Psoas muscle (tissue), 8 donors: ENCODE data around the gene FASTKD1. TPM values are rescaled to one million over a fixed set of nuclear protein-coding genes. Genes with fewer than 3 reads are reported as not detected.
"Not testable (repeated sequence)": the region's sequence is repeated elsewhere in the genome, so short reads cannot be mapped to it uniquely, and the experiment has no call there.

ENCODE experiments used
- ATAC-seq, 4 donors: fragments of 200-7000 bp; cut with Tn5 transposase; one replicate each; pipeline ENCODE4 v1.9.1; 2020; ENCODE audit warnings: moderate library complexity in 3 of 4, mild to moderate bottlenecking in 2 of 4
- DNase-seq, 2 donors: peaks; one replicate each; pipeline ENCODE4 v3.0.0-alpha.2; 2020
- H3K27ac ChIP-seq: fragments of 200-600 bp; one replicate; pipeline ENCODE4 v1.8.0; 2022
- H3K27me3 ChIP-seq, 3 donors: fragments of 200-600 bp in 1 of 3; one replicate each; pipeline versions ENCODE4 v1.6.1 to v1.8.0; 2013 to 2022; ENCODE audit warnings: low read length in 2 of 3, mild to moderate bottlenecking in 2 of 3, moderate library complexity in 1 of 3; ENCODE audit not compliant: insufficient read depth in 3 of 3
- H3K36me3 ChIP-seq, 2 donors: fragments of 200-600 bp in 1 of 2; one replicate each; pipeline versions ENCODE4 v1.6.1 to v1.8.0; 2013 to 2022; ENCODE audit warnings: low read depth in 1 of 2, mild to moderate bottlenecking in 1 of 2, moderate library complexity in 1 of 2; ENCODE audit not compliant: insufficient read depth in 1 of 2
- H3K4me1 ChIP-seq: fragments of 200-600 bp; one replicate; pipeline ENCODE4 v1.8.0; 2022
- H3K4me3 ChIP-seq: fragments of 200-600 bp; one replicate; pipeline ENCODE4 v1.8.0; 2022; ENCODE audit warnings: mild to moderate bottlenecking
- H3K9me3 ChIP-seq: fragments of 200-600 bp; one replicate; pipeline ENCODE4 v1.8.0; 2022
- CTCF ChIP-seq: fragments of 200-600 bp; IDR thresholded peaks from one replicate; pipeline ENCODE4 v1.8.0; 2022; ENCODE audit warnings: antibody characterized with exemption
- WGBS, 3 donors: extraction: QIAGEN DNeasy Blood & Tissue Kit; methylation state at CpG; one replicate each; pipeline versions ENCODE4 v1.1.6 to v1.1.7; 2013; 5-methylcytosine and 5-hydroxymethylcytosine counted together
- intact Hi-C, 2 donors: fragments of 100-400 bp; cut with DNase I; formaldehyde crosslinking; loops; one replicate each; pipeline versions ENCODE4 v1.11.0 to v1.14.2; 2022
- polyA plus RNA-seq, 3 donors: library from polyadenylated mRNA; stranded (reverse); fragments of 200-250 nt; gene quantifications; one replicate each; pipeline ENCODE4 v1.2.3, GENCODE V29; 2013
- total RNA-seq, 4 donors: library from RNA; stranded (reverse); fragmentation: NEBNext Ultra II Directional in 2 of 4; extraction: Animal tissue kit (Norgen Biotek cat#: 25700) in 2 of 4; gene quantifications; one replicate each; pipeline versions ENCODE4 v1.2.1 to v1.2.4, GENCODE V29; 2021 to 2023
- donor health status: healthy with polysubstance abuse.
- donor health status: DM: no; HTN: no; CAD: no; lungs with moderate emphysema.
- donor health status: Bipolar disorder and iron deficiency.
- donor health status: healthy.
- donor health status: DM: yes; HTN: yes; CAD: no.
- donor health status: DM: no; HTN: no; CAD: no.
- donor health status: DM: no; HTN: no; CAD: no.
- donor health status: DM: yes; HTN: yes; CAD: no.

Gene FASTKD1
- total and polyA plus RNA-seq, 7 donors = 12.9 to 53.1 (median 28.5) TPM

DNA sequence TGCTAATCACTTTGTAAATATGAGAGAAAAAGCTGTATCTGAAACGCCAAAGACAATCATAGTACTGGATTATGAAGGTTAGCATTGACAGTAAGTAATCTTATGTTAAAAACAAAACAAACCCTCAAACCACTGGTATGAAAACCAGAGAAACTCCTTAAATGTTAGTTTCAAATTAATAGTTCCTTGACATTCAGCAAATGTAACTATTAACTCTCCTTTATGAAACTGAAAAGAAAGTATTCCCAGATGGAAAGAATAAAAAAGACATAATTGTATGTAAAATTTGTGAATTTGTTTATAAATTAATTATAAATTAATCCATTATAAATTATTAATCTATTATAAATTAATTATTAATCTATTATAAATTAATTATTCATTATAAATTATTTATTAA, 12.3 kb downstream of the FASTKD1 start:
- no peak overlapping the region for H3K4me3 ChIP-seq
- intact Hi-C loops = loop anchor here in 1 of 2 donors (5.0 kb wide), 1 partner anchor 94 kb away; no protein-coding TSS in a partner anchor
- no peaks in the 10 kb centered on the region for H3K4me1 ChIP-seq
- H3K27ac ChIP-seq = no peak overlapping the region
- no peak for ATAC-seq
- no peaks in the 10 kb centered on the region for H3K9me3 ChIP-seq
- peaks cover 0 to 42% of the 10 kb centered on the region in 2 donors for H3K36me3 ChIP-seq
- 94 to 100% (median 100%) methylated on average over 1 of the region's 1 CpG for WGBS, 3 donors
- H3K27me3 ChIP-seq = no peaks in the 10 kb centered on the region
- TF ChIP-seq CTCF = no peak
- DNase-seq = no peak

DNA sequence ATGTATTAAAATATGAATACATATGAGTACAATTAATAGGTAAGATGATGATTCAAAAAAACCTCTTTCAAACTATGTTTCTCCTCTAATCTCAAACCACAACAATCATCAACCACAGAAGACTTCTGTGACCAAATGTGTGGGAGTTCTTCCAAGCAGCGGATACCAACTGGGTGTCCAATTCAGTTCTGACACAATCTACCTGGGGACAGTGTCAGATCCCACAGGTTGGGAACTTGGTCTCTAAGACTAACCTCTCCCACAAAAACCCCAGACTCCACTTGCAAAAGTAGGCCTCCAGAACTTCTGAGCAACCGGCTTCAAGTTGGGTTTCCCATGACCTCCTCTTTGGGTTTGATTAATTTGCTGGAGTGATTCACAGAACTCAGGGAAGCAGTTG, 26.9 kb downstream of the FASTKD1 start:
- ATAC-seq (no peak), DNase-seq (no peak)
- no peak for TF ChIP-seq CTCF
- Histone ChIP-seq H3K4me3 (no peak overlapping the region), H3K4me1 (no peaks in the 10 kb centered on the region), H3K27ac (no peak overlapping the region), H3K36me3 (peaks cover 0 to 73% of the 10 kb centered on the region in 2 donors), H3K9me3 (no peaks in the 10 kb centered on the region), H3K27me3 (no peaks in the 10 kb centered on the region)
- WGBS, 3 donors = 98% methylated on average over 2 of the region's 2 CpGs
- intact Hi-C loops = no loop called here

- Histone ChIP-seq H3K4me1 (no peaks in the 10 kb centered on the region), H3K36me3 (peaks cover 0 to 72% of the 10 kb centered on the region in 2 donors), H3K27ac (no peak overlapping the region), H3K27me3 (no peaks in the 10 kb centered on the region), H3K4me3 (no peak overlapping the region), H3K9me3 (no peaks in the 10 kb centered on the region)
- DNase-seq (no peak), ATAC-seq (no peak)
- intact Hi-C loops = no loop called here
- WGBS, 3 donors = 91 to 94% (median 92%) methylated on average over 3 of the region's 3 CpGs
- TF ChIP-seq CTCF = no peak
Measured at GRCh38 chr2:169542433-169542832, 31.2 kb downstream of the FASTKD1 start.

DNA sequence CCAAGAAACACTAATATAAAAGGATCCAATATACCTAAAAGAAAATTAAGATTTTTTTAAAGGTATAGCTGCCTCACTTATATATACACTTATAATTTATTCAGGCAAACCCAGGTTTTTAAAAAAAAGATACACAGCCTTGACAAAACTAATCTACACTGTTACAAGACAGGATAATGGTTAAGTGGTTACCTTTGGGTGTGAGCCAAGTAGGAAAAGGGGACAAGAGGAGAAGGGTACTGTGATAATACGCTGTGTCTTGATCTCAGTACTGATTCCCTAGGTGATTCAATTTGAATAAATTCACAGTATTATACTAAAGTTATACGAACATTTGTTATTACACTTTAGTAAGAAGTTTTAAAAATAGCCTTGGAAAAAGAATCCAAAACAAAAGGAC, 33.5 kb downstream of the FASTKD1 start:
- ATAC-seq = no peak
- H3K36me3 ChIP-seq = peaks cover 0 to 73% of the 10 kb centered on the region in 2 donors
- H3K27ac ChIP-seq = no peak overlapping the region
- no peaks in the 10 kb centered on the region for H3K9me3 ChIP-seq
- H3K4me1 ChIP-seq = no peaks in the 10 kb centered on the region
- intact Hi-C loops = no loop called here
- no peak for TF ChIP-seq CTCF
- 67 to 79% (median 74%) methylated on average over 2 of the region's 2 CpGs for WGBS, 3 donors
- DNase-seq = no peak
- H3K4me3 ChIP-seq = no peak overlapping the region
- no peaks in the 10 kb centered on the region for H3K27me3 ChIP-seq

GRCh38 chr2:169539460-169539859, 34.2 kb downstream of the FASTKD1 start:
- 92 to 96% (median 93%) methylated on average over 2 of the region's 2 CpGs for whole genome bisulfite sequencing, 3 donors
- DNase-seq, H3K9me3 ChIP-seq, H3K4me1 ChIP-seq, intact Hi-C loops, H3K27ac ChIP-seq, H3K27me3 ChIP-seq, H3K4me3 ChIP-seq: not testable (repeated sequence)
- peak in 1 of 4 donors; percentile 16 for ATAC-seq
- peaks cover 0 to 74% of the 10 kb centered on the region in 2 donors for H3K36me3 ChIP-seq
